Liver (tissue), 9 donors: ENCODE measurements around the gene CALM3. TPM values are rescaled to one million over a fixed set of nuclear protein-coding genes. Genes with fewer than 3 reads are reported as not detected.

Source experiments
- DNase-seq: peaks from one replicate; pipeline ENCODE4 v3.0.0-alpha.2; 2017; ENCODE audit warnings: low spot score
- H3K27ac ChIP-seq, 2 donors: one replicate each; pipeline ENCODE4 v1.7.0; 2013; ENCODE audit warnings: inconsistent platforms in 2 of 2, low read length in 2 of 2, control low read depth in 1 of 2, low read depth in 1 of 2, mild to moderate bottlenecking in 1 of 2
- H3K27me3 ChIP-seq, 4 donors: one replicate each; pipeline versions ENCODE4 v1.6.1 to v1.7.0; 2013; ENCODE audit warnings: low read length in 3 of 4, inconsistent platforms in 1 of 4, mild to moderate bottlenecking in 1 of 4, moderate library complexity in 1 of 4; ENCODE audit not compliant: control insufficient read depth in 4 of 4, insufficient read depth in 4 of 4
- H3K36me3 ChIP-seq, 4 donors: one replicate each; pipeline versions ENCODE4 v1.6.1 to v1.7.0; 2013; ENCODE audit warnings: low read length in 3 of 4, mild to moderate bottlenecking in 3 of 4, low read depth in 1 of 4, moderate library complexity in 1 of 4; ENCODE audit not compliant: control insufficient read depth in 4 of 4, insufficient read depth in 3 of 4
- H3K4me1 ChIP-seq, 4 donors: one replicate each; pipeline versions ENCODE4 v1.6.1 to v1.7.0; 2013; ENCODE audit warnings: low read length in 3 of 4, mild to moderate bottlenecking in 3 of 4, moderate library complexity in 1 of 4; ENCODE audit not compliant: control insufficient read depth in 4 of 4, insufficient read depth in 4 of 4
- H3K4me3 ChIP-seq, 3 donors: one replicate each; pipeline versions ENCODE4 v1.6.1 to v1.7.0; 2013; ENCODE audit warnings: low read length in 3 of 3, control low read depth in 1 of 3, low read depth in 1 of 3, mild to moderate bottlenecking in 1 of 3
- H3K9ac ChIP-seq, 2 donors: one replicate each; pipeline ENCODE4 v1.7.0; 2013; ENCODE audit warnings: low read length in 2 of 2, mild to moderate bottlenecking in 2 of 2, moderate library complexity in 2 of 2, control low read depth in 1 of 2, low read depth in 1 of 2
- H3K9me3 ChIP-seq, 4 donors: one replicate each; pipeline versions ENCODE4 v1.6.1 to v1.7.0; 2013; ENCODE audit warnings: low read length in 3 of 4; ENCODE audit not compliant: control insufficient read depth in 4 of 4
- ATF3 ChIP-seq: IDR thresholded peaks from 2 replicates; pipeline ENCODE4 v1.6.1; 2016; ENCODE audit warnings: antibody characterized with exemption
- EGR1 ChIP-seq, 2 donors: IDR thresholded peaks; 2 replicates each; pipeline ENCODE4 v1.6.1; 2016 to 2018; ENCODE audit warnings: antibody characterized with exemption in 2 of 2, low read depth in 2 of 2
- FOXA1 ChIP-seq: IDR thresholded peaks from 2 replicates; pipeline ENCODE4 v1.6.1; 2016; ENCODE audit warnings: antibody characterized with exemption
- FOXA2 ChIP-seq: IDR thresholded peaks from 2 replicates; pipeline ENCODE4 v1.6.1; 2016; ENCODE audit warnings: antibody characterized with exemption
- GABPA ChIP-seq, 2 donors: IDR thresholded peaks in 1 of 2; conservative IDR thresholded peaks in 1 of 2; 2 replicates each; pipeline ENCODE4 v1.6.1; 2016; ENCODE audit warnings: antibody characterized with exemption in 2 of 2, mild to moderate bottlenecking in 1 of 2, moderate library complexity in 1 of 2
- HNF4A ChIP-seq, 2 donors: conservative IDR thresholded peaks; 2 replicates each; pipeline ENCODE4 v1.6.1; 2016; ENCODE audit warnings: antibody characterized with exemption in 2 of 2, mild to moderate bottlenecking in 2 of 2
- HNF4G ChIP-seq: IDR thresholded peaks from 2 replicates; pipeline ENCODE4 v1.6.1; 2016; ENCODE audit warnings: antibody characterized with exemption
- JUND ChIP-seq, 2 donors: IDR thresholded peaks; 2 replicates each; pipeline ENCODE4 v1.6.1; 2016; ENCODE audit warnings: antibody characterized with exemption in 2 of 2
- MAX ChIP-seq: IDR thresholded peaks from 2 replicates; pipeline ENCODE4 v1.6.1; 2016; ENCODE audit warnings: antibody characterized with exemption
- NR2F2 ChIP-seq: IDR thresholded peaks from 2 replicates; pipeline ENCODE4 v1.6.1; 2016; ENCODE audit warnings: antibody characterized with exemption
- RAD21 ChIP-seq, 2 donors: IDR thresholded peaks; 2 replicates each; pipeline ENCODE4 v1.6.1; 2016; ENCODE audit warnings: antibody characterized with exemption in 2 of 2, mild to moderate bottlenecking in 2 of 2
- REST ChIP-seq: IDR thresholded peaks from 2 replicates; pipeline ENCODE4 v1.6.1; 2016; ENCODE audit warnings: antibody characterized with exemption, mild to moderate bottlenecking
- RXRA ChIP-seq, 2 donors: IDR thresholded peaks; 2 replicates each; pipeline ENCODE4 v1.6.1; 2017 to 2018; ENCODE audit warnings: antibody characterized with exemption in 2 of 2, mild to moderate bottlenecking in 1 of 2
- SP1 ChIP-seq: IDR thresholded peaks from 2 replicates; pipeline ENCODE4 v1.6.1; 2018; ENCODE audit warnings: antibody characterized with exemption, mild to moderate bottlenecking
- TAF1 ChIP-seq: conservative IDR thresholded peaks from 2 replicates; pipeline ENCODE4 v1.6.1; 2016; ENCODE audit warnings: antibody characterized with exemption, mild to moderate bottlenecking
- YY1 ChIP-seq: IDR thresholded peaks from 2 replicates; pipeline ENCODE4 v1.6.1; 2016; ENCODE audit warnings: antibody characterized with exemption, mild to moderate bottlenecking
- ZBTB33 ChIP-seq: IDR thresholded peaks from 2 replicates; pipeline ENCODE4 v1.6.1; 2016; ENCODE audit warnings: antibody characterized with exemption
- WGBS: extraction: QIAGEN DNeasy Blood & Tissue Kit; methylation state at CpG from one replicate; pipeline ENCODE4 v1.1.7; 2013; 5-methylcytosine and 5-hydroxymethylcytosine counted together
- polyA plus RNA-seq, 2 donors: library from polyadenylated mRNA; stranded (reverse) in 1 of 2; unstranded in 1 of 2; fragments of 200-250 nt in 1 of 2; fragments of >200 nt in 1 of 2; fragmentation: Nextera tagmentation in 1 of 2; extraction: Ambion mirVana in 1 of 2; gene quantifications; one replicate each; pipeline versions ENCODE4 v1.2.1 to v1.2.3, GENCODE V29; 2013 to 2015
- total RNA-seq, 2 donors: library from RNA; depleted of rRNA; stranded (reverse); fragments of >200 nt; gene quantifications; one replicate each; pipeline ENCODE4 v1.2.3, GENCODE V29; 2014
- TF ChIP-seq, protein P1 (sequence below): fragments of 150-350 bp; IDR thresholded peaks from 2 replicates; pipeline ENCODE4 v1.5.1; 2017; ENCODE audit warnings: improper control_type of control experiment, low read depth, low read length; ENCODE audit not compliant: missing input control
- donor health status: healthy.
- donor health status: healthy.
- donor health status: healthy.
- donor health status: healthy.
- donor health status: healthy.

CALM3 gene
- total and polyA plus RNA-seq, 4 donors = 51.4 to 112 (median 81.7) TPM

GRCh38 chr19:46585539-46585938 is 15.6 kb upstream of the CALM3 start:
- no peak overlapping the region for H3K4me3 ChIP-seq
- no peak overlapping the region for H3K27ac ChIP-seq
- no peak for DNase-seq
- TF ChIP-seq FOXA1 (no peak), FOXA2 (no peak), SP1 (no peak), RXRA (IDR thresholded peaks at IDR 0.05) (no peak), RAD21 (IDR thresholded peaks at IDR 0.05) (no peak), HNF4G (no peak), ATF3 (no peak), HNF4A (conservative IDR thresholded peaks at IDR 0.05) (no peak), JUND (IDR thresholded peaks at IDR 0.05) (no peak), ZBTB33 (no peak)
- WGBS = 93% methylated on average over 1 of the region's 1 CpG
- no peaks in the 10 kb centered on the region for H3K4me1 ChIP-seq
- no peaks in the 10 kb centered on the region for H3K36me3 ChIP-seq
- no peak overlapping the region for H3K9ac ChIP-seq
- H3K27me3 ChIP-seq = no peaks in the 10 kb centered on the region
- no peaks in the 10 kb centered on the region for H3K9me3 ChIP-seq

DNA sequence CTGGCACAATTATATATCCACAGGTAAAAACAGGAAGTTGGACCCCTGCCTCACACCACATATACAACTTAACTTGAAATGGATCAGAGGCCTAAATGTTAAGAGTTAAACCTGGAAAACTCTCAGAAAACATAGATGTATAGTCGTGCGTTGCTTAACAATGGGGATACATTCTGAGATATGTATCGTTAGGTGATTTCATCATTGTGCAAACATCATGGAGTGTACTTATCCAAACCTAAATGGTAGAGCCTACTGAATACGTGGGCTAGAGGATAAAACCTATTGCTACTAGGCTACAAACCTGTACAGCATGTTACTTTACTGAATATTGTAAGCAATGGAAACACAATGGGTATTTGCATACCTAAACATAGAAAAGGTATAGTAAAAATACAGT is 14.8 kb upstream of the CALM3 start:
- Histone ChIP-seq H3K9ac (no peak overlapping the region), H3K27ac (no peak overlapping the region), H3K9me3 (no peaks in the 10 kb centered on the region), H3K36me3 (no peaks in the 10 kb centered on the region), H3K4me3 (no peak overlapping the region), H3K27me3 (no peaks in the 10 kb centered on the region), H3K4me1 (no peaks in the 10 kb centered on the region)
- WGBS = 82% methylated on average over 4 of the region's 4 CpGs
- TF ChIP-seq ZBTB33 = no peak
- TF ChIP-seq NR2F2 = no peak
- TF ChIP-seq REST = no peak
- TF ChIP-seq FOXA1 = no peak
- no peak for TF ChIP-seq SP1
- TF ChIP-seq GABPA (IDR thresholded peaks at IDR 0.05 in 1 of 2, conservative IDR thresholded peaks at IDR 0.05 in 1 of 2) = no peak
- TF ChIP-seq ATF3 = no peak
- TF ChIP-seq, protein P1, sequence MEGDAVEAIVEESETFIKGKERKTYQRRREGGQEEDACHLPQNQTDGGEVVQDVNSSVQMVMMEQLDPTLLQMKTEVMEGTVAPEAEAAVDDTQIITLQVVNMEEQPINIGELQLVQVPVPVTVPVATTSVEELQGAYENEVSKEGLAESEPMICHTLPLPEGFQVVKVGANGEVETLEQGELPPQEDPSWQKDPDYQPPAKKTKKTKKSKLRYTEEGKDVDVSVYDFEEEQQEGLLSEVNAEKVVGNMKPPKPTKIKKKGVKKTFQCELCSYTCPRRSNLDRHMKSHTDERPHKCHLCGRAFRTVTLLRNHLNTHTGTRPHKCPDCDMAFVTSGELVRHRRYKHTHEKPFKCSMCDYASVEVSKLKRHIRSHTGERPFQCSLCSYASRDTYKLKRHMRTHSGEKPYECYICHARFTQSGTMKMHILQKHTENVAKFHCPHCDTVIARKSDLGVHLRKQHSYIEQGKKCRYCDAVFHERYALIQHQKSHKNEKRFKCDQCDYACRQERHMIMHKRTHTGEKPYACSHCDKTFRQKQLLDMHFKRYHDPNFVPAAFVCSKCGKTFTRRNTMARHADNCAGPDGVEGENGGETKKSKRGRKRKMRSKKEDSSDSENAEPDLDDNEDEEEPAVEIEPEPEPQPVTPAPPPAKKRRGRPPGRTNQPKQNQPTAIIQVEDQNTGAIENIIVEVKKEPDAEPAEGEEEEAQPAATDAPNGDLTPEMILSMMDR = no peak
- no peak for TF ChIP-seq HNF4G
- no peak for TF ChIP-seq TAF1
- no peak for TF ChIP-seq FOXA2
- no peak for TF ChIP-seq HNF4A (conservative IDR thresholded peaks at IDR 0.05)
- TF ChIP-seq MAX = no peak
- no peak for TF ChIP-seq JUND (IDR thresholded peaks at IDR 0.05)
- TF ChIP-seq YY1 = no peak
- TF ChIP-seq EGR1 (IDR thresholded peaks at IDR 0.05; ENCODE audit: low read depth in 2 of 2) = no peak
- TF ChIP-seq RAD21 (IDR thresholded peaks at IDR 0.05) = no peak
- no peak for DNase-seq
